ENCODE measurements around the gene PACSIN2.
"Not testable (repeated sequence)": the region's sequence is repeated elsewhere in the genome, so short reads cannot be mapped to it uniquely, and the experiment has no call there.

The PACSIN2 gene, protein sequence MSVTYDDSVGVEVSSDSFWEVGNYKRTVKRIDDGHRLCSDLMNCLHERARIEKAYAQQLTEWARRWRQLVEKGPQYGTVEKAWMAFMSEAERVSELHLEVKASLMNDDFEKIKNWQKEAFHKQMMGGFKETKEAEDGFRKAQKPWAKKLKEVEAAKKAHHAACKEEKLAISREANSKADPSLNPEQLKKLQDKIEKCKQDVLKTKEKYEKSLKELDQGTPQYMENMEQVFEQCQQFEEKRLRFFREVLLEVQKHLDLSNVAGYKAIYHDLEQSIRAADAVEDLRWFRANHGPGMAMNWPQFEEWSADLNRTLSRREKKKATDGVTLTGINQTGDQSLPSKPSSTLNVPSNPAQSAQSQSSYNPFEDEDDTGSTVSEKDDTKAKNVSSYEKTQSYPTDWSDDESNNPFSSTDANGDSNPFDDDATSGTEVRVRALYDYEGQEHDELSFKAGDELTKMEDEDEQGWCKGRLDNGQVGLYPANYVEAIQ

DNA sequence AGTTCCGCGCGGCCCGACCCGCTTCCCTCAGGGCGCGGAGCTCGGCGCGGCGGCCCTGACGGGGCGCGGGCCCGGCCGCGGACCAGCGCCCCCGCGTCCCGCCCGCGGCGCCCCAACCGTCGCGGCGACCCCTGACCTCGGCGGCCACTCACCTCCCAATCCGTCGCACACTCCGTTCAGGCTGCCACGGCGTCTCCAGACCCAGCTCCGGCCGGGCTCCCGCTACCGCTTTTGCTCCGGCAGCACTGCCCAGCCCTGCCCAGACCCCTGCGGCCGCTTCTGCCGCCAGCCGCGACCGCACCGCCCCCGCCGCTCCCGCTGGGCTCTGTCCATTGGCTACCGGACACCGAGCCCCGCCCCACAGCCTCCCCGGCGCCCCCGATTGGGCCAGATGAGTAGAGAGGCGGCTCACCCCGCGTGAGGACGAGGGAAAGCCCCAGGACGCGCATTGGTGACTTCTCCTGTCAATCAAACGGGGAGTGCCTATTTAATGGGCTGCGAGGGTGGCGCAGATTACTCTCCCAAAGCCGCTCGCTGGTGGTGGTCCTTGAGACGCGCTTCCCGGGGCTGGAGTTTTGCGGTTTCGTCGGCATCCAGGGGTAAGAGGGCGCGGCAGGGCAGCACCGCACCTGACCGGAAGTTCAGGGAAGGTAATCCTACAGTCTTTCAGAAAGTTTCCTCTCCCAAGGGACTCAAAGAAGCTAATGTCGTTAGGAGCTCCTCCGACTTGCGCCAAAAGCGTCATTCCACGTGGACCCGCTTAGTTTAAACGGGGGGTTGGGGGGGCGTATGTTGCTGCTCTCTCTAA lies at the start of gene PACSIN2:
Gene PACSIN2 (minus strand): TSS at position 281 of the 808 bp plus-strand sequence. CDS start 103,069 bp downstream, outside the sequence.
- peak; percentile 61 to 99 (median 98) for DNase-seq

DNA sequence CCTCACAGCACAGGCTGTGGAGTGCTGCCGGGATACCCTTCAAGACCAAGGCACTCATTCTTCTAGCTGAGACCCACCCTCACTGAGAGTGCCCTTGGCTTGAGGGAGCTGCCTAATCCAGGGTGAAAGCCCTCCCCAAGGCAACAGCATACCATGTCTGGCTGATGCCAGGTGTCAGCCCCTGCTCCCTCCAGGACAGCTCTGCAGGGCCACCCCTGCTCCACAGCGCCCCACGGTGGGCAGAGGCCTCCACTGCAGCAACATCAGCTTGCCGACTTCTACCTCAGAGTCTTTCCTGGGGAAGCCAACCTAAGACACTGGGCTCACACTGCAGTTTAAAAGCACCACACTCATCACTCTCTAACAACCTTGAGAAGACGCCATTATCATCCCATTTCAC lies 45.2 kb upstream of the PACSIN2 start:
- peak in 8 of 51 donors; percentile 1 to 21 (median 11) for DNase-seq

DNA sequence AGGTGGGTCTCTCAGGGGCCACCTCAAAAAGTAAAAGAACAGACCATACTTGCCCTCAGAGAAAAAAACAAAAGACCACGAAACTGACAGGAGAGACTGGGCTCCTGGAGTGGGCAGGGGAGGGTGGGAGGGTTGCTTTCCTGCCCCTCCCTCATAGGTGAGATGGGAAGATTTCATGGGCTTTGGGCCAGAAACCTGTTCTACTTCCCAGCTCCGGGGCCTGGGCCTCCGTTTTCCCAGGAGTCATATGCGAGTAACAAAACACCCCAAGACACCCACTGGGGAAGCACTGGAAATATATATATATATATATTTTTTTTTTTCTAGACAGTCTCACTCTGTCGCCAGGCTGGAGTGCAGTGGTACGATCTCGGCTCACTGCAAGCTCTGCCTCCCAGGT lies 42.7 kb upstream of the PACSIN2 start:
- no peak for DNase-seq

DNA sequence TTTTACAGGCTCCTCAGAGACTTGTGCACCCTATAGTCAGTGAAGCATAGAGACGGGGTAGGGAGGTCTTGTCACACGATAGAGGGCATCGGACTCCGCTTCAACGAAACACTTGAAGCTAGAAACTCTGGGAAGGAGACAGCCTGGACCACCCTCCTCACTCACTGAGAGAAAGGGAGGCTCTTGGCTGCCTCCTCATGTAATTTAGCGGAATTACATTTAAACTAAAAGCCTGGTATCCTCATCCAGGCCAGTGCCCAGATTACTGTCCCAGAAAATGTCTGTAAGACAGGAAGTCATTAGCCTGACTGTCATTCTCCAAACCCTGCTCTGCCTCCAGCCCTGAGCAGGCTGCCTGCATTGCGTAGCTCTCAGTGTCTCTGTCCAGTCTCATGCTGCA lies 38.2 kb upstream of the PACSIN2 start:
- DNase-seq = no peak

DNA sequence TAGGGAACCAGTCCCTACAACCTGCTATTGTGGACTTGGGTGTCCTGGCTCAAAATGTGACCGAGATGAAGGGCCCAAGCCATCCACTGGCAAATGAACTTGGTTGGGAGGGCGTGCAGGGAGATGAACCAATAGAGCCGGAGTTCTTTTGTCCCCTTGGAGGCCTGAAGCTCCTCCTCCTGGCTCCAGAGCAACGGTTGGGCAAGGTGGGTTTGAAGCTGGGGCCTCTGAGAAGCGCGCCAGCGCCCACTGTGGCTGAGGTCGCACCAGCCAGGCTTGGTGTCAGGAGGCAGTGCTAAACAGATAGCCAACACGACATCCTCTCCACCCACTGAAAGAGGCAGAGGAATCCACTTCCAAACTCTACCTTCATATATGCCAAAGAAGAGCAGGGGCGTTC lies 36.0 kb upstream of the PACSIN2 start:
- no peak for DNase-seq

DNA sequence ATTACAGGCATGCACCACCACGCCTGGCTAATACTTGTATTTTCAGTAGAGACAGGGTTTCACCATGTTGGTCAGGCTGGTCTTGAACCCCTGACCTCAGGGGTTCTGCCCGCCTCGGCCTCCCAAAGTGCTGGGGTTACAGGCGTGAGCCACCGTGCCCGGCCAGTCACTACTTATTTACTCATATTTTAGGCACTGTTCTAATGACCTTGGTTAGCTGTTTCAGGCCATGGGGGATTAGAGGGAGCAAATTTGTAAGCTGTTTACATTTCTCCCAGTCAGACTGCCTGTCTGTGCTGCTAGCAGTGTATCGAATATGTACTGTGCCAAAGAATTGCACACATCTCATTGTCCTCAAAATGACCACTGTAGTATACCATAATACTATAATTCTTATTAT lies 32.7 kb upstream of the PACSIN2 start:
- DNase-seq = no peak

DNA sequence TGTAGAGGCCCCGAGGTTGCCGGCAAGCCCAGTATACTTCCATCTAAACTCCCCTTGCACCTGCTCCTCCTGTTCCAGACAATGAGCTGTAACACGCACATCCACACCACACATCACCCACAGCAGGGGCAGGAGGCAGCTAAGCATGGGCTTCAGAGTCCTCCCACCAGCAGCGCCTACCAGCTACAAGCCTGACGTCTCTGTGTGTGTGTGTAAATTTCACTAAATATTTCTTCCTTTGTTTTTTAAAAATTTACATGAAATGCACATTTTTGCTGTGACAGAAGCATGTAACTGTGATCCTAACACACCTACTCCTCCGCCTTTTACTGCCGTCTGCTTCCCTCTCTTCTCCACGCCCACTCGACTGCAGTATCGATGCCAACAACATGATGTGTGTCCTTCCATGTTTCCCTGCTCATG lies 29.4 kb upstream of the PACSIN2 start:
- DNase-seq = no peak

DNA sequence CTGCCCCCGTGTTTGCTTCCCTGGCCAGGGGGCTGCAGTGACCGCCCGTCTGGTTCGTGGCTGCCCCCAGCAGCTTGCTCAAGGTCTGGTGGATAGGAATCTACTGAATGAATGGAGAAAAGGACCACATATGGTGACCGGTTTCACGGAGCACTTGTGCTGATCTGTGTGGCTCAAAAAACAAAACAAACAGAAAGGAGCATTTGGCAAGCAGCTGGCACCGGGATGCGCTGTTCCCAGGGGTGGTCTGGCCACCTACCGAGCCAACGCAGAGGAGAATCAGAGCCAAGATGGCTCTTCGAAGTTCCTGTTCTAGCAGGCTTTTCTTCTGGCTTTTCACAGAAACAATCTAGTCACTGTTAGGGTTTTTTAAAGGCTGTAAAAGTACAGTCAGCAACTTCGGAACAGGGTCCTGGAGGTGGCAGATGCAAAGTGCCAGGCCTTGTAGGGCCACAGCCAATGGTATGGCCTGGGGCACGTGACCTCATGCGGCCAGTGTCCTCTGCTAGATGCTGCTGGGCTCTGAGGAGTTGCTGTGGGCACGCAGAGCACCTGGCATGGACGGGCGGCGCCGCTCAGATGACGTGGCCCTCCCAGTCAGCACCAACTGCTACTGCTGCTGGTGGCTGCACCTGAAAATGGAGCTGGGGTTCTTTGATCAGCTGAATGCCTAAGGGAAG lies 27.3 kb upstream of the PACSIN2 start:
- peak in 15 of 51 donors; percentile 5 to 67 (median 28) for DNase-seq

DNA sequence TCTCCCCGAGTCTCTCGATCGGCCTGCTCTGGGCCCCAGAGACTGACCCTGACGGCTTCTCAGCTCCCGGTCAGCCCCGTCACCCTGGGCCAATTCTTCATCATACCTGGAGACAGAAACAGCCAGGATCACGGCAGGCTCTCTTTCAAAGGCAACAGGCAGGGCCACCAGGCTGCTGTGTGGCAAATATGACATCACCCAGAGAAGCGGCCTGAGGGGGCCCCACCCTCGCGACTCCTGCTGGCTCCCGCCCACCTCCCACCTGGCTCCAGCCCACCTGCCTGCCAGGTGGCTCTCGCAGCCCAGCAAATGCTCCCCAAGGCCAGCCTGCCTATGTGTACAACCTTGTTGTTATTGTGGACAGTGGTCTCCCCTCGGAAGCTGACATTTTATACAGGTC lies 24.9 kb upstream of the PACSIN2 start:
- no peak for DNase-seq

DNA sequence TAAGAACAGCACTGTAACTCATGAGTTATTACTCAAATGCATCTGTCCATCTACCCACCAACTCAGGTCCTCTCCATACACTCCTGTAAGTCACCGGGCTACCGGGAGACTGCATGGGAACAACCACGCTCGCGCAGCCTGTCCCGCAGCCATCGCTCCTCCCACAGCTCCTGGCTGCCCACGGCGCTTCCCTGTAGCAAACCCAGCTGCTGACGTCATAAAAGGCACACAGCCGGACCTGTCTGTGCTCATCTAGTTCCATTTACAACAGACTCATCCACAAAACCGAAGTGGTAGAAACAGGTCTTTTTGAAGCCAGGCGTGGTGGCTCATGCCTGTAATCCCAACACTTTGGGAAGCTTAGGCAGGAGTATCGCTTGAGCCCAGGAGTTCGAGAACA lies 23.4 kb upstream of the PACSIN2 start:
- no peak for DNase-seq

DNA sequence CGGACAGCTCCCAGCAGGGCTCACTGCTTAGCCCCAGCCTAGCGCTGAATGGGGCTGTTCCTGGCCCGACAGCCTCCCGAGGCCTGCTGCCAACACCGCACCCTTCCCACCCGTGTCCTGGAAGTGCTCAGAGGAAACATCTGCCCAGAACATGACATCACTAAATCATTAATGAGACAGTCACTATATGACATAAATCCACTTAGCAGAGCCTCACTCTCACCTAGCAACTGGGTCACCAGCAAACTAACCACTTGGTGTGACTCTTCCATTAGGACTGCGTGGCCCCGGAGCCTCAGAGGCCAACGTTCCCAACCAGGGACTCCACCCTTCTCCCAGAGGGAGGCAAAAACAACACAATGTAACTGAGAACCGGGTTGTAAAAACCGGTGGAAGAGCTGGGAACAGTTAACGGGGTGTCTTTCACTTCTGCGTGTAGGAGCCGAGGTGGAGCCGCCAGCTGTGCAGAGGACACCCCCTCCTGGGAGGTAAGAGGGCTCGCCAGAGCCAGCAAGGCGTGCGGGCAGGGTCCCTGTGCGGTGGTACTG lies 21.4 kb upstream of the PACSIN2 start:
- DNase-seq = peak in 5 of 51 donors; percentile 2 to 36 (median 10)

DNA sequence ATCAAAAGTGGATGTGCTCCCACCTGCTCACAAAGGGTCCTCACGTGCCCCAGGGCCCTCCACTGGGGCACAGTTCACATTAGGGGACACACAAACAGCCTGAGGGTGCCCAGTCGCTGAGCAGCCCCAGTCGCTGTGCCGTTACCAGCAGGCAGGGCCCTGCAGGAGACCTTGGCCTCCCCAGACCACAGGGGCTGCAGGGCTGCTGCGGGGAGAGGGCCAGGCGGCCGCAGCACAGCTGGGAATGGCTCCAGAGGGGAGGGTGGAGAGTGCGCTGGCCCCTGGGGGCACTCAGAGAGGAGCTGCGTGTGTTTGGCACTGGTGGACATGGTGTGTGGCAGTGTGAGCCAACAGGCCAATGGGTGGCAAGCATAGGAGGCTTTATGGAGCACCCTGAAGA lies 20.3 kb upstream of the PACSIN2 start:
- no peak for DNase-seq

DNA sequence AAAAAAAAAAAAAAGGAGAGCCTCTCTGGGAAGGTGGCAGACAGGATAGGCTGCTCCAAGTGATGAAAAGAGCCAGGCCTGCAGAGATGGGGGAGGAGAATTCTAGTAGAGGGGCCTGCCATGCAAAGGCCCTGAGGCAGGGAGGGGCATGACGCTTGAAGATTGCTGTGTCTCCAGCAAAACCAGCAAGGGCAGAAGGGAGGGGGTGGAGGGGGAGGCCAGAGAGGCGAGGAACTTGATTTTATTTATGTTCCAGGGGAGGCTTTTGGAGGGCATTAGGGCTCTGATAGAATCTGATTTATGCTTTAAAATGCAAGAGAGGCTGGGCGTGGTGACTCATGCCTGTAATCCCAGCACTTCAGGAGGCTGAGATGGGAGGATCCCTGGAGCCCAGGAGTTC lies 16.7 kb upstream of the PACSIN2 start:
- DNase-seq = no peak

DNA sequence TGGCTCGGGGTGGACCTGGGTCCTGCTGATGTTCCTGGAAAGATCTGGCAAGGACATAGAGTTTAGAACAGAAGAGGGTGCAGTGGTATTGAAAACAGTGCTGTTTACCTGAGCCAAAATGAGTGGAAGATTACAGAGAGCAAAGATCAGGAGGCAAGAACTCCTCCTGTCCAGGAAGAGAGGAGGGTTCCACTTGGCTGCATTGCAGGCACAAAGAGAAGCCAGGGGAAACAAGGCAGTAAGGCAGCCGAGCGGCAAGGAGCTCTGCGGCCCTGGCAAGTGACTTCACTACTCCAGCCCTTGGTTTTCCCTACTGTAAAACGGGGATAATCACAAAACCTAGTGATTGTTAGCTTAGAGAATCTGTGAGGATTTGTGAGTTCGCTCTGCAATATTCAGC lies 3.7 kb upstream of the PACSIN2 start:
- DNase-seq = no peak

DNA sequence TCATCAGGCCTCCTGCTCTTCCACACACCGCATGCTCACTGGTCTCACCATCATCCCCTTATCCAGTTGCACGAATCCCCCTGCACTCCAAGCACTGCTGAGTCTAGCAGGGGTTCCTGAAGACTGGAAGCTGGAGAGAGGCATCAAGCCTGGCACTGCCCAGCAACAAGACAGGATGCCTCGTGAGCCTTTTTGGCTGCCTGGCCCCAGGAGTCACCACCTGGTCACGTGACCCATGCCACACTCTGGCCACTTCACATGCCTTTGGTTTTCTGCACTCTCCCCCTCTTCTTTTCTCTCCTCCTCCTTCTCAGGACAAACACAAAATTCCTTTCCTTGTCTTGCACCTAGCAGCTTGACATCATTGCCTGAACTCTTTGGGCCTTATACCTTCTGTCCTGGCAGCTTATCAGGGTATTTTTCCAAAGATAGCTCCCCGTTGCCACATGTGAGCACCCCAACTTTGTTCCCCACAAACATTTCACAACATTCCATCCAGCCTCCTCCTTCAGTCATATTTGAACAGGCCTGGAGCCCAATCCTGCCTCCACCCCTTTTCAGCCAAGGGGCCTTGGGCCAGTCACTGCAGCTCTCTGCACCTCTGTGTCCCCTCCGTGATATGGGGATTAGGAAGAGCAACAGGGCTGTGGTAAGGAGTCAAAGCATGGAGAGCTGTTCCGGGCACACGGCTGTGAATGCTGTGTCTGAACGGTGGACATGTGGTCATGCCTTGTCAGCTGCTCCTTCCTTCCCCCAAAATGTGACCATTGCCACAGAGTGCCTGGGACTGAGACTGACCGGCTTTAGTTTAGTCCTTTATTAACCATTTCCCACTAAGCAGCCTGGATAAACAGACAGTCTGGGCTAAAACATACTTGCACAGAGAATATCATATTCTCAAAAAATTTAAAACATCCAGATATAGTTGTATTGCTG lies 2.8 kb upstream of the PACSIN2 start:
- no peak for DNase-seq

DNA sequence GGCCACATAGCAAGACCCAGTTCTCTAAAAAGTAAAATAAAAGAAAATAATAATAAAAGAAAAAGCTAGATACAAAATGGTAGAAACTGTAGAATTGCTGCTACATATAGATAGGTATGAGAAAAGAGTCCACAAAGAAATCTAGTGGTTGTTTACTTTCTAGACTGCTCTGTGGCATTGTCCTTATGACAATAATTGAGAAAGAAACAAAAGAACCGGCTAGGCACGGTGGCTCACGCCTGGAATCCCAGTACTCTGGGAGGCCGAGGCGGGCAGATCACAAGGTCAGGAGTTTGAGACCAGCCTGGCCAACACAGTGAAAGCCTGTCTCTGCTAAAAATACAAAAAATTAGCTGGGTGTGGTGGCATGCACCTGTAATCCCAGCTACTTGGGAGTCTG lies 1.2 kb upstream of the PACSIN2 start:
- not testable (repeated sequence) for DNase-seq

DNA sequence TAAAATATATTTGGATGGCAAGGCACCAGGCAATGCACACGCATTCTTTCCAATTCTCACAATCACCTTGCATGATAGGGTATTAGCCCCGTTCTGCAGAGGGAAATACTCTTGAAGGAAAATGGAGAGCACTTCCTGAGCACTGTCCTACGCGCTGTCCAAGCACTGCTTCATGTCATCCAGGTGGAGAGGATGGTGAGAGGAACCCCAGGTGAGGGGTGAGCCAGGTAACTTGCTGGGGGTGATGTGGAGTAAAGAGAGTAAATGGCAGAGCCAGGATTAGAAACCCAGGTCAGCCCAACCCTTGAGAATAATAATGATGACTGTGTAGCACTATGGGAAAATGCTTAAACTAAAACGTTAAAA lies 711 bp upstream of the PACSIN2 start:
- no peak for DNase-seq

DNA sequence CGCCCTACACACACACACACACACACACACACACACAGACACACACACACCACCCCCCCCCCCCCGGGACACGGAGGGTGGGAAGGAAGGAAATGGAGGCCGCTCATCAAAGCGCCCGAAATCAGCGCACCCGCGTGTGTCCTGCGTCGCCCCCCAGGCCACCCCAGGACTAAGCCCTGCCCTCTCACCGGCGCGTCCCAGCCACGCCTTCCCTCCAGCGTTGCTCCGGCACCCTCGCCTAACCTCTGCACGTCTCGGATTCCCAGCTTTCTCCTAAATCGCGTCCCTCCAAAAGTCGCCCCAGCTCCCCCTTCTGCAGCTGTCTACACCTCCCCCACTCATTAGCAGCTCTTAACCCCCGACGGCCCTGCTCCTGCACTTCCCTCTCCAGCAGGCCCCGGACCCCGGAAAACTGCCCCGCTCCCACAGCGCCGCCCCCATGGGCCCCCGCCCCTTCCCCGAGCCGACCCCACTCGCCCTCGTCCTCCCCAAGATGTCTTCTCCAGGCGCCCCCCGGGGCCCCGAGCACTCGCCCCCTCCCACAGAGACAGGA lies 557 bp downstream of the PACSIN2 start:
- peak in 13 of 51 donors; percentile 13 to 52 (median 34) for DNase-seq

DNA sequence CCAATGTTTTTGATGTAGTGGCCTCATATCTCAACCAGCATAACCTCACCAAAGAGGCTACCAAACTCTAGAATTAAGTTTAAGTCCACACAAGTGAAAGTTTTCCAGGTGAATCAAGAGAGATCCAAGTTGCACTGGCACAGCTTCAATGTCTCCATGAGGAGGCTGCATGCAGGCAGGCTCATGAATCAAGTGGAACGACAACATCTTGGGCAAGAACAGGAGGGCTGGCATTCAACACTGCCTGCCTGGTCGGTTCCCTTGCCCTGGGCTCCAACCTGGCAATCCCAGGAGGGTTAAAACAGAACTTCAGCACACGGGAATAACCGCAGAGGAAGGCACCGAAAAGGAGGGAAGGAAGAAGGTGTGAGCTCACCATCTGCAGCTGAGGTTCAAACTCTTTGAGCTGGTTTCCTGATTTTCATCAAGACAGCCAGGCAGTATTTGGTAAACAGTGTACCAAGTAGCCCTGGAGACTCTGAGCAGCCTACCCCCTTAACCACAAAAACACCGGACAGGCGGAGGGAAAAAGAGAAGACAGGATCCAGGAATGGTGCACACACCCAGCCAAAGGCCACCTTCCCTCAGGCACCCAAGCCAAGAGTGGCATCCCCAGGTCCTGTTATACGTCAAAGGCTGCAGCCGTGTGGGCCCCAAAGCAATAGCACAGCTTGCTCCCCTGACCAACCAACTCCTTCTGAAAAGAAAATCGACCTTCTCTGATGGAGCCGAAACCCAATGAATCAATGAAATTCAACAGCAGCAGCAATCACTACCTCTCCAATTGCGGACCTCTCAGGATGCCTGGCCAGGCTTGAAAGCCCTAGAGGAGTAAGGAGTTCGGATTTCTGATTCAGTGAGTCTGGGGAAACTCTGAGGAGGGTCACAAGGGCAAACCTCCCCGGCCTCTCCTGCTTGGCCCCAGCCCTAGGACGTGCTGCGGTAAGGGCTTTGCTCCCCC lies 1.3 kb downstream of the PACSIN2 start:
- DNase-seq = no peak
